ENCODE data around the gene MAEL.

GRCh38 chr1:167033646-167034045, 44.6 kb downstream of the MAEL start:
- TF ChIP-seq ARID4B (CRISPR knock-in tag; IDR thresholded peaks at IDR 0.05; ENCODE audit: borderline replicate concordance) (no peak), CTCF (IDR thresholded peaks at IDR 0.05) (no peak)
- TF ChIP-seq, protein P1, sequence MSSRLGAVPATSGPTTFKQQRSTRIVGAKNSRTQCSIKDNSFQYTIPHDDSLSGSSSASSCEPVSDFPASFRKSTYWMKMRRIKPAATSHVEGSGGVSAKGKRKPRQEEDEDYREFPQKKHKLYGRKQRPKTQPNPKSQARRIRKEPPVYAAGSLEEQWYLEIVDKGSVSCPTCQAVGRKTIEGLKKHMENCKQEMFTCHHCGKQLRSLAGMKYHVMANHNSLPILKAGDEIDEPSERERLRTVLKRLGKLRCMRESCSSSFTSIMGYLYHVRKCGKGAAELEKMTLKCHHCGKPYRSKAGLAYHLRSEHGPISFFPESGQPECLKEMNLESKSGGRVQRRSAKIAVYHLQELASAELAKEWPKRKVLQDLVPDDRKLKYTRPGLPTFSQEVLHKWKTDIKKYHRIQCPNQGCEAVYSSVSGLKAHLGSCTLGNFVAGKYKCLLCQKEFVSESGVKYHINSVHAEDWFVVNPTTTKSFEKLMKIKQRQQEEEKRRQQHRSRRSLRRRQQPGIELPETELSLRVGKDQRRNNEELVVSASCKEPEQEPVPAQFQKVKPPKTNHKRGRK (CRISPR knock-in tag; IDR thresholded peaks at IDR 0.05; ENCODE audit: borderline replicate concordance), result no peak
